GM21526 (cell line): ENCODE results near the gene EFNA5.
A peak's percentile ranks its signal among the peaks of the same experiment; 100 is the strongest.

Experiments used
- ATAC-seq: cut with Tn5 transposase; IDR thresholded peaks from one replicate; pipeline ENCODE4 v1.9.1; 2021; ENCODE audit warnings: moderate library complexity; ENCODE audit not compliant: unreplicated experiment, low FRiP score

Gene EFNA5

GRCh38 chr5:107576736-107577393 is 93.9 kb downstream of the EFNA5 start:
- no peak for ATAC-seq

DNA sequence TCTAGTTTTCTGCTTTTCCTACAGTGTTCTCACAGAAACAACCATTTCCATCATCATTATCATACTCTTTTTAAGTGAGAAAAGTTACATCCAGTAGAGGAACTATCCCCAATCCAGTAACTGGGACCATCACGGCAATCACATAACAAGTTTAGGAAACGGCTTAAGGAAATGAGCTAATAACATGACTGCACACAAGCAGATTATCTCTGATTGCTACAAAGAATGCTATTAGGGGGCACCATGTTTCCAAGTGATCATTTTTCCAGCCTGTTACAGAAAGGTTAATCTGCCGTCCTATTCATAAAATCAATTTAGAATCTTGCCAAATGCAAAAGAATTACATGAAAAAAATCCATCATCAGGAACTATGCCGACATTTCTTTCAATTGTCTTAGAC is 94.6 kb downstream of the EFNA5 start:
- no peak for ATAC-seq

GRCh38 chr5:107574287-107574686 is 96.5 kb downstream of the EFNA5 start:
- ATAC-seq = no peak

GRCh38 chr5:107572715-107573368 is 97.9 kb downstream of the EFNA5 start:
- no peak for ATAC-seq

DNA sequence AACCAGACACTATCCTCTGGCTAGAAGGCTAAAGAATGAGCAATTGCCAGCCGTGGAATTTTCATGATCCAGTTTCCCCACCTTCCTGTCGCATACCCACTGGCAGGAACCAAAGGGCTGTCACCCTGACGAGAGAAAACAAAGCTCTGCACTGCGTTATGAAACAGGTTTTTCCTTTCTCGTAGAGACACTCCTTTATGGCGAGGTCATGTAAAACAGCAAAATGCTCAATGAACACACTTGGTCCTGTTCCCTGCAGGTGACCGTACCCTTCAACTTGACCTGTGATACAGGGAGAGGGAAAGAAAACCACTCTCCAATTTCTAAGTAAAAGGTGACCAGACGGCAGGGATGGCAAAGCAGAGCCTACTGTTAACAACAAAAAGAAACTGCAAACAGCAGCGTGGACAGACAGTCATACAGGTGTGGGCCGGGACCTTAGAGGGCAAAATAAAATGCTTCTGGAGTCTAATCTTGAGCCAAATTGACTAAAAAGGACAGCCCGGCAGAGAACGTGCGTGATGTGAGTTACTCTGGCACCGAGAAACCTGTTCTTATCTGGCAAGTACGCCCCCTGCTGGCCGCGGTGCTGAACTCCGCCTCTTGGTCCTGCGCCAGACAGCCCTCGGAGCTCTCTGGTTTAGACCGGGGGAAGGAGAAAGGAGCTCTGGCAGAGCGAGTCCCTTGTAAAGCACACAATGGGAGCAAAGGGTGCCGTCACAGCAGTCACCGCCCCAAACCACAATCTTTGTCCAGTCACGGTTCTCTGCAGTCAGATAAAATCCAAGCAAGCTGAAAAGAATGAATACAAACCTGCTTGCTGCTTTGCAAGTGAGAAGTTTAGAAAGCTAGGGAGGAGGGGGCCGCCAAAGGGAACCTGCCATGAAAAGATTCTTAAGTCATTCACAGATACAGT is 98.9 kb downstream of the EFNA5 start:
- ATAC-seq = peak; percentile 72

DNA sequence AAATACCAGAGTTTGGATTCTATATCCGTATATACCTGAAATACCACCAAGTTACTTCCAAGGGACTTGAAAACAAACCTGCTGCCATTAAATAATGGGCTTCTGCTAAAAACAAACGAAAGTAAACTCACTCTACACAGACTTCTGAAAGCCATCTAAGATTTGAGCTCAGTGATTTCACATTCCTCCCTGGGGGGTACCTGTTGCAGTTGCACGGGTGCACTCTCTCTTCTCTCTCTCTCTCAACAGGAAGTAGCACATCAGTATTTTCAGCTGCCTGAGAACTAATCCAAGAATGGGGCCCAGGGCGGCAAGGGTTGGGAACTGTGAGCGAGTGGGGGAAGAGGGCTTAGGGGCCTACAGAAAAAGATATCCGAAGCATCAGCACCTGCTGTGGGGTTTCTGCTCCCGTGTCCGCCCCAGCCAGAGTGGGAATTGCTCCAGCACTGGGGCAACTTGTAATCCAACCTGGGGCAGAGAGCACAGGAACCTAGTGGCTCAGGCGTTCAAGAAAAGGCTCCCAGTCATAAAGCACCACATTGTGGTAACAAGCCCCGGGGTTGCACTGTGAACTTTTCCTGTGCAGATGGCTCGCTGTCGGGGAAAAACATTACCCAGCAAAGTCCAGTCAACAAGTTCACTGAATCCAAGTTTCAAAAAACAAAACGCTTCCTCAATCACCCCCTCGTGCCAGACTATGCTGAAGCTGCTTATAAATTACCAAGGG is 99.8 kb downstream of the EFNA5 start:
- ATAC-seq = peak; percentile 89

- no peak for ATAC-seq
Observed at GRCh38 chr5:107570181-107570580, 100.6 kb downstream of the EFNA5 start.

GRCh38 chr5:107567901-107568671 is 102.7 kb downstream of the EFNA5 start:
- no peak for ATAC-seq

DNA sequence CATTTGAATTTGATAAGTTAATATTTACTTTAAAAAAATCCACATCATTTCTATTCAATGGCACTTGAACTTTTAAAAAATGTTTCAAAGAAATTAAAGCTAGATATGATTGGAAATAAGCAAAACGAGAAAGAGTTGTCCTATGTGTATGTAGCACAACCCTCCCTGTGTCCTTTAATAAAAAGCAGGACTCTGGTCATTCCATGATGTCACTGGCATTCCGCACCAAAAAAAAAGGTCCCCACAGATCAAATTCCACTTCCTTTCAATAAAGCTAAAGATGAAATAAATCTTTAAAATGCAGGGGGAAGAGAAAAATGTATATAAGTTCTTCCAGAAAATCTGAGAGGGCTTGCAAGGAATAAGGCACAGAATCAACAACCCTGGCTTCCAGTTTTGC is 103.8 kb downstream of the EFNA5 start:
- no peak for ATAC-seq

GRCh38 chr5:107565791-107566767 is 104.7 kb downstream of the EFNA5 start:
- ATAC-seq = no peak

DNA sequence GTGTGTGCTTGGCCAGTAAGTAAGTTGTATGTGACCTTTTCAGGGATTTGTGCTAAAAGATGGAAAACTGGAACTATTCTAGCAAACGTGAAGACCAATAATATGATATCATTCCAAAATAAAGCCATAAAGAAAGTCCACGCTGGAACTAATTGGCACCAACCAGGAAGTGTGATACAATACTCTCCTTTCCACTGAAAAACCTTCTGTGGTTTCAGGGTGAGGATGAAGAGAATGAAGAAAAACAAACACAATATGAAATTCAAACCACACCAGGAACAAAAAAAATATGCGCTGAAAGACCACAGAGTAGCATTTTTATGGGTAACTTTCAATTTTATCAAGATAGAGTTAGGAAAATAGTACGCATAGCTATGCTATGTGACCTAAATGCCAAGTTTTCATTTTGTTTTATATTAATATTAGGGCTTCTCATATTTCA is 105.8 kb downstream of the EFNA5 start:
- no peak for ATAC-seq

- no peak for ATAC-seq
Observed at GRCh38 chr5:107563959-107564544, 106.7 kb downstream of the EFNA5 start.

DNA sequence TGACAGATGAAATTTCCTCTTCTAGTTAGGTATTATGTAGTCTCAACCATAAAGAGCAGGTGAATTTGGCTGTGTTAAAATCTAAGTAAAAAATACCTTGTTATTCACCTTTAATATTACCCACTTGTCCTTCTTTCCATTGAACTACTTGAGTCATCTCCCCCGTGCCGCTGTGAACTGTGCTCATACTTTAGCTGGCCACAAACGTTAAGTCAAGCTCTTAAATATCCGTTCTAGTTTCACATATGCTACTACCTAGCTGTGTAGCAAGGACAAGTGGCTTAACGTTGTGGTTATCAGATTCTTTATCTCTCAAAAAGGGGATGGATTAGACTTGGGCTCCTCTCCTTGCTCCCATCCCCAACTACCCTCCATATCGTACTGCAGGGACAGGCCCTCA is 110.4 kb downstream of the EFNA5 start:
- no peak for ATAC-seq

DNA sequence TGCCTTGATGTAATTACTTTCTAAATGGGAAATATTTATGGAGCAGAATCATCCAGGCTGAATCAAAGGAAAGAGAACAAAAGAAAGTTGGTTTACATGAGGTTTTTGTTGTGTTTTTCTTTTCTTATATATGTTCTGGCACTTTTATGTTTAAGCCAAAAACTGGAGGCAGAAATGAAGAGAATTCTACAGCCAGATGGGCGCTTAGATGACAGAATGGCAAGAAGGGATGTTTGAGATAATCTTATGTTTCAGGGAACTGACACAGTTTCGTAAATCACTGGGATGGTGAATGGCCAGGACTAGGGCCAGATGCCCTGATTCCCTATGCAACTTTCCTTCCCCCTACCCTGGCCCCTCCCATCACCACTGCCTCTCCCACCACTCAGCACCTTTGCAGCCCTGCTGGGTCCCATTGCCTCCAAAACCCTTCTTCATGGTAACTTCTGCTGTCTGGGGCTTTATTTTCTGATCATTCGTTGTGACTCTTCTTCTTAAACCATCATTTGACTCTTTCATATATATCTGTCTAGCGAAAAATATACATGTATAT is 111.8 kb downstream of the EFNA5 start:
- ATAC-seq = no peak

DNA sequence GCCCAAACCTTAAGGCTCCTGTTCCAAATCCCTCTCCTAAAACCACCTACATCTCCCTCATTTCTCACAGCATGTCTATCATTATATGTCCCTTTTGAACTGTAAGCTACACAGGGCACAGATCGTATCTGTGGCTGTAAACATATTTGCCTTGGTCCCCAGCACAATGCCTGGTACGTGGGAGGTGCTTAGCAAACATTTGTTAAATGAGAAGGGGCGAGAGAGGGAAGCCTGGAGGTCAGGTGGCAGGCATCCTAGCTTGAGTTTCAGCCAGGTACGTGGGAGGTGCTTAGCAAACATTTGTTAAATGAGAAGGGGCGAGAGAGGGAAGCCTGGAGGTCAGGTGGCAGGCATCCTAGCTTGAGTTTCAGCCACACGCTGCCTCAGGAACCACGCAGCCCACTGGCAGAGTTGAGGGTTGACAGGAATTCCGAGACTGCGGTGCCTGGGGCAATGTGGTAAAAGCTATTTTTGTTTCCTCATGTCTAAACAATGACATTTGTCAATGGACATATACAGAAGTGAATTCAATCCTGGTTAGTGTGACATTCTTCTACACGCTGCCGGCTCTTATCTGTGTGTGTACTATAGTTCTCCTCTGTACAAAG is 113.6 kb downstream of the EFNA5 start:
- ATAC-seq = no peak

GRCh38 chr5:107556575-107556974 is 114.2 kb downstream of the EFNA5 start:
- no peak for ATAC-seq

DNA sequence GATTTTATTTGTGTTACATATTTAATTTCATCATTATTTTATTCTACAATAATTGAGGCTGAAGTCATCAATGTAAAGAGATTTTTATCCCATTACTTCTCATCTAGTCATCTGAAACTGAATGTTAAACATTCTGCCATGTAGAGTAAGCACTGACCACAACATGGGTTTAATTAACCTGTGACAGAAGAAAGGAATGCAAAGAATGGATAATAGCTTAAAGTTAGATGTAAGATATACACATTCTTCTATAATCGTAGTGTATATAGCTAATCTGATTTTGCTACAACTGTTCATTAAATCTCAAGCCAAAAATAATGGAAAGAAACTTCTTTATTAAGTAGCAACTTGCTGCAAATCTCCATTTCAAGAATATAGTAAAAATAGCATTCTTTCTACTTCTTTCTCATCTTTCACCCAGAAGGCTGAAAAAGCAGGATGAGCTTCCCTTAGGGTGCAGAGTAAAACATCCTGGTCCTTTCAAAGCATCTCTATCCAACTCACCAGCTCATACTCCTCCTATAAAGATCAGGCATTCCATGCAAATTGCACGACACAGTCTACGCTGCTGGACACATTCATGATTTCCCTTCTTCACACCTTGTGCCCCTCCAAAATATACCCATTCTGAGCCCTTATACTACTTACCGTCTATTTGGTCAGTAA is 115.2 kb downstream of the EFNA5 start:
- ATAC-seq = no peak
